ENCODE results near the gene MICU1.
"Not testable (repeated sequence)": the region's sequence is repeated elsewhere in the genome, so short reads cannot be mapped to it uniquely, and the experiment has no call there.

The MICU1 gene

GRCh38 chr10:72646971-72647370 is 21.1 kb upstream of the MICU1 start:
- not testable (repeated sequence) for H3K4me1 Mint-ChIP-seq, H3K36me3 Mint-ChIP-seq, ATAC-seq

GRCh38 chr10:72645263-72645858 is 19.5 kb upstream of the MICU1 start:
- Mint-ChIP-seq H3K36me3 (no peaks in the 10 kb centered on the region), H3K27ac (no peak overlapping the region), H3K9me3 (no peaks in the 10 kb centered on the region), H3K4me3 (no peak overlapping the region), H3K4me1 (no peaks in the 10 kb centered on the region)
- no peak for ATAC-seq
- DNase-seq (ENCODE audit: low spot score in 2 of 2) = no peak

More at GRCh38 chr10:72646971-72647370, 21.1 kb upstream of the MICU1 start:
- not testable (repeated sequence) for H3K27ac Mint-ChIP-seq; H3K4me3 Mint-ChIP-seq; DNase-seq (ENCODE audit: low spot score in 2 of 2); H3K9me3 Mint-ChIP-seq

DNA sequence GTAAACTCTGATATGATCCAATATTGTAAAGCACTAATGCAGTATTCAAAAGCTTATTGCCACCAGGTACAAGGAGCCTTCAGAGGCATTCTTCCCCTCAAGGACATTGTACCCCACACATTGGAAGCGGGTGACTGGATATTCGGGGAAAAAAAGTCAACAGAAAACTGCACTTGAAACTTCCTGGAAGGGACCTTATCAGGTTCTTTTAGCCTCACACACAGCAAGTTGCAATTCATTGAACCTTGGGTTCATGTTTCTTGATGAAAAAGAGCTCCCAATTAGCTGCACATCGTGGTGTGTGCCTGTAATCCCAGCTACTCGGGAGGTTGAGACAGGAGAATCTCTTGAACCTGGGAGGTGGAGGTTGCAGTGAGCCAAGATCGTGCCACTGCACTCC is 16.4 kb upstream of the MICU1 start:
- H3K4me3 Mint-ChIP-seq = no peak overlapping the region
- no peak overlapping the region for H3K27ac Mint-ChIP-seq
- DNase-seq (ENCODE audit: low spot score in 2 of 2) (no peak), ATAC-seq (no peak)
- no peaks in the 10 kb centered on the region for H3K36me3 Mint-ChIP-seq
- peaks cover 4% of the 10 kb centered on the region for H3K4me1 Mint-ChIP-seq
- H3K9me3 Mint-ChIP-seq = no peaks in the 10 kb centered on the region

DNA sequence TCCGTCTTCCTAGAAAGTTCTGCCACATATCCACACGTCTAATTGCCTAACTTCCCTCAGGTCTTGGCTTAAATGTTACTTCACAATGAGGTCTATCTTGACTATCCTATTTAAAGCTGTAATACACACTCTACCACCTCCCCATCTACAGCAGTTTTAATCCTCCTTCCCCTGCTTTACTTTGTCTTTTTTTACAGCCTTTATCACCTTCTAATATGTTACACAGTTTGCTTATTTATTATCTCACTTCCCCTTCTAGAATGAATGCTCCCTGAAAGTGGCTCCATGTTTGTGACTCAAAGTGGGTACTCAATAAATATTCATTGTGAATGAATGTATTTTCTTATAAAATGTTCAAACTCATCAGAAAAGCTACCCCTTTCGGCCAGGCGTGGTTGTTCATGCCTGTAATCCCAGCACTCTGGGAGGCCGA is 13.6 kb upstream of the MICU1 start:
- H3K36me3 Mint-ChIP-seq = no peaks in the 10 kb centered on the region
- no peak overlapping the region for H3K27ac Mint-ChIP-seq
- no peaks in the 10 kb centered on the region for H3K9me3 Mint-ChIP-seq
- H3K4me1 Mint-ChIP-seq = peaks cover 8% of the 10 kb centered on the region
- no peak overlapping the region for H3K4me3 Mint-ChIP-seq
- no peak for DNase-seq (ENCODE audit: low spot score in 2 of 2)
- ATAC-seq = no peak

GRCh38 chr10:72638586-72639440 is 12.9 kb upstream of the MICU1 start:
- DNase-seq (ENCODE audit: low spot score in 2 of 2) (no peak), ATAC-seq (no peak)
- Mint-ChIP-seq H3K9me3 (no peaks in the 10 kb centered on the region), H3K27ac (no peak overlapping the region), H3K4me1 (peaks cover 8% of the 10 kb centered on the region), H3K4me3 (no peak overlapping the region), H3K36me3 (no peaks in the 10 kb centered on the region)

DNA sequence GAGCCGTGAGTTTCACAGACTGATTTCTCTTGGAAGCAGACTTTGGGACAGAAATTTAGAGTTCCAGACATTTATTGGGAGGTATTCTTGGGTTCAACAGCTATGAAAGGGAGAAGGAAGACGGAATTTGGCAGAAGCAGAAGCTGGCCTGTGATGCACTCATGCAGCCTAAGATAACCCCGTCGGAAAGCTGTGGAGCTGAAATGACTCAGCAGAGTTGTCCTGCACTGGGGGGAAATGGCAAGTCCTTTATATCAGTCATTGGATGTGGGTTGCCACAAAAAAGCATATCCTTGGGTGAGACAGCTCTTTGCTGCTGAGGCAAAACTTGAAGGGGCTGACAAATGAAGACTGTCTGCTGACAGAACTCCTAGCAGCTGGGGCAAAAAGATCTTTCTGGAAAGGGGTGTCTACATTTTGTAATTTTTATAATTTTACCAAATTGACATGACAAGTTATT is 11.5 kb upstream of the MICU1 start:
- Mint-ChIP-seq H3K4me1 (peaks cover 8% of the 10 kb centered on the region), H3K36me3 (no peaks in the 10 kb centered on the region), H3K9me3 (no peaks in the 10 kb centered on the region), H3K4me3 (no peak overlapping the region), H3K27ac (no peak overlapping the region)
- ATAC-seq (peak; percentile 99), DNase-seq (ENCODE audit: low spot score in 2 of 2) (peak in 1 of 2 donors; percentile 63)

- H3K4me1 Mint-ChIP-seq = peaks cover 5% of the 10 kb centered on the region
- ATAC-seq (no peak), DNase-seq (ENCODE audit: low spot score in 2 of 2) (no peak)
- no peak overlapping the region for H3K4me3 Mint-ChIP-seq
- no peak overlapping the region for H3K27ac Mint-ChIP-seq
- H3K36me3 Mint-ChIP-seq = peaks cover 6% of the 10 kb centered on the region
- H3K9me3 Mint-ChIP-seq = no peaks in the 10 kb centered on the region
Observed at GRCh38 chr10:72630144-72630543, 4.3 kb upstream of the MICU1 start.

DNA sequence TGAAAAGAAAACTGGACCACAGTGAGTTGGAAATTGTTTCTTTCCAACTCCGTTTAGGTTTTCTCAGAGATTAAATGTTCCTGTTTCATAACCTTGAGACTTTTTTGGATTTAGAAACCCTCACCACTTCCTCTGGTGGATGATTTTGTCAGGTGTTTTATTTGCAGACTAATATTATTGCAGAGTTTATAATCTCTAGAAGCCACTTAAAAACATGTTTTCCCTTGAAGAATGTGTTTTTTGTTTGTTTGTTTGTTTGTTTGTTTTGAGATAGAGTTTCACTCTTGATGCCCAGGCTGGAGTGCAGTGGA is 520 bp upstream of the MICU1 start:
- no peak for ATAC-seq

GRCh38 chr10:72625276-72625607 is 637 bp downstream of the MICU1 start:
- ATAC-seq (no peak), DNase-seq (ENCODE audit: low spot score in 2 of 2) (no peak)
- Mint-ChIP-seq H3K4me1 (peaks cover 20% of the 10 kb centered on the region), H3K36me3 (peaks cover 12% of the 10 kb centered on the region), H3K9me3 (no peaks in the 10 kb centered on the region), H3K27ac (peak overlapping the region; percentile 90), H3K4me3 (peak overlapping the region; percentile 88)

More for the DNA sequence above, 520 bp upstream of the MICU1 start:
- Mint-ChIP-seq H3K36me3 (peaks cover 12% of the 10 kb centered on the region), H3K4me3 (peak overlapping the region; percentile 88), H3K27ac (peak overlapping the region; percentile 90), H3K9me3 (no peaks in the 10 kb centered on the region), H3K4me1 (peaks cover 20% of the 10 kb centered on the region)
- no peak for DNase-seq (ENCODE audit: low spot score in 2 of 2)

- Mint-ChIP-seq H3K9me3 (no peaks in the 10 kb centered on the region), H3K4me1 (peaks cover 20% of the 10 kb centered on the region), H3K27ac (no peak overlapping the region), H3K36me3 (peaks cover 12% of the 10 kb centered on the region), H3K4me3 (no peak overlapping the region)
- DNase-seq (ENCODE audit: low spot score in 2 of 2) = no peak
- ATAC-seq = no peak
Observed at GRCh38 chr10:72622271-72622670, 3.6 kb downstream of the MICU1 start.

GRCh38 chr10:72616716-72617115 is 9.2 kb downstream of the MICU1 start:
- Mint-ChIP-seq H3K27ac (no peak overlapping the region), H3K36me3 (peaks cover 7% of the 10 kb centered on the region), H3K9me3 (peaks cover 7% of the 10 kb centered on the region), H3K4me3 (no peak overlapping the region), H3K4me1 (peaks cover 20% of the 10 kb centered on the region)
- DNase-seq (ENCODE audit: low spot score in 2 of 2) (no peak), ATAC-seq (no peak)

GRCh38 chr10:72615970-72616369 is 9.9 kb downstream of the MICU1 start:
- no peak for ATAC-seq
- Mint-ChIP-seq H3K27ac (no peak overlapping the region), H3K4me1 (peaks cover 20% of the 10 kb centered on the region), H3K9me3 (peaks cover 7% of the 10 kb centered on the region), H3K4me3 (no peak overlapping the region), H3K36me3 (peaks cover 7% of the 10 kb centered on the region)
- DNase-seq (ENCODE audit: low spot score in 2 of 2) = no peak

DNA sequence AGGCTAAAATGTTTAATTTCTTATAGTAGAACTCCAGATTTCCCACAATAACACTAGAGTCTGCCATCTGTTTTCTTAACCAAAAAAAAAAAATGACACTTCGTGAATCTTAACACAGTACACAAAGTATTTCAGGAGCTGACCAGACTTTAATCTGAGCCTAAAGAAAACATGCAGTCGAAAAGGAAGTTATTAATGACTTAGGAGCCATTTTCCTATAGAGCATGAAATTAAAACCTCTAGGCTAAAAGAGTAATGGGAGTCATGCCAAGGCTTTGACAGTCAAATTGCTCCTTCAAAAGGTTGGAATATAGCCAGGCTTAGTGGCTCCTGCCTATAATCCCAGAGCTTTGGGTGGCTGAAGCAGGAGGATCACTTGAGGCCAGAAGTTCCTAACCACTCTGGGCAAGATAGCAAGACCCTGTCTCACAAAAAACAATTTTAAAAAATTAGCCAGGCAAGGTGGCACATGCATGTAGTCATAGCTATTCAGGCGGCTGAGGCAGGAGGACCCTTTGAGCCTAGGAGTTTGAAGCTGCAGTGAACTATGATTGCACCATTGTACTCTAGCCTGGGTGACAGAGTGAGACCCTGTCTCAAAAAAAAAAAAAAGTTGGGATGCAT is 13.6 kb downstream of the MICU1 start:
- no peak for DNase-seq (ENCODE audit: low spot score in 2 of 2)
- Mint-ChIP-seq H3K36me3 (peaks cover 7% of the 10 kb centered on the region), H3K4me1 (peaks cover 20% of the 10 kb centered on the region), H3K27ac (no peak overlapping the region), H3K4me3 (no peak overlapping the region), H3K9me3 (peaks cover 7% of the 10 kb centered on the region)
- ATAC-seq = no peak

DNA sequence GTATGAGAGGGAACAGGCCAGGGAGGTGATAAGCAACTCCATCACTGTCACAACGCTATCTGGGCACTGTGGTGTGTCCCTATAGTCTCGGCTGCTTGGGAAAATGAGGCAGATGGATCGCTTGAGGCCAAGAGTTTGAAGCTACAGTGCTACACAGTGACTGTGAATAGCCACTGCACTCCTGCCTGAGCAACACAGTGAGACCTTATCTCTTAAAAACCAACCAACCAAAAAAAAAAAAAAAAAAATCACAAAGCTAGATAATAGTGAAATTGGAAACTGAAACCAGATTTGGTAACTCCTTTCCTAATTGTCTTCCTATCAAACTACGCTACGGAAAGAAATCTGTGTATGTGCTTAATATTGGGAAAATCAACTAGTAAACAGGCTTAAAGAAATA is 14.1 kb downstream of the MICU1 start:
- no peak for ATAC-seq
- Mint-ChIP-seq H3K27ac (no peak overlapping the region), H3K4me3 (no peak overlapping the region), H3K9me3 (peaks cover 4% of the 10 kb centered on the region), H3K36me3 (peaks cover 7% of the 10 kb centered on the region), H3K4me1 (peaks cover 16% of the 10 kb centered on the region)
- DNase-seq (ENCODE audit: low spot score in 2 of 2) = no peak

DNA sequence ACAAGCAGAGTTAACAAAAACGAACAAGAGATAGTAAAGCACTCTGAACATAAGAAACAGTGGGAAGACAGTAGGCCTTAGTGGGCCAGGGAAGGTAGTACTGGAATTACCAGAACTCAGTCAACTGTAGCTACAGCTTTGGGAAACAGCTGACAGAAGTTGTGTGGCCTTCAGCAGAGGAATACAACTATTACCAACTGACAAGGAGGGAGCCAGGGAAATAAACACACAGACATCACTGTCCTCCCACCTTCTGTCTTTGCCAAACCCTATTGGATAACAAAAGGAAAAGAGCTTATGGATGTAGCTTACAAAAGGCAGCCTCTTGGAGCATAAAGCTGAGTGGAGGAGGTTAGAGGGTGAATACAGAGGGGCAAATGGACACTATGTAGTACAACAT is 15.4 kb downstream of the MICU1 start:
- H3K4me1 Mint-ChIP-seq = peaks cover 6% of the 10 kb centered on the region
- H3K9me3 Mint-ChIP-seq = no peaks in the 10 kb centered on the region
- DNase-seq (ENCODE audit: low spot score in 2 of 2) (no peak), ATAC-seq (no peak)
- no peak overlapping the region for H3K4me3 Mint-ChIP-seq
- no peak overlapping the region for H3K27ac Mint-ChIP-seq
- no peaks in the 10 kb centered on the region for H3K36me3 Mint-ChIP-seq

- no peak overlapping the region for H3K4me3 Mint-ChIP-seq
- DNase-seq (ENCODE audit: low spot score in 2 of 2) = no peak
- peaks cover 6% of the 10 kb centered on the region for H3K4me1 Mint-ChIP-seq
- no peak overlapping the region for H3K27ac Mint-ChIP-seq
- H3K9me3 Mint-ChIP-seq = no peaks in the 10 kb centered on the region
- no peaks in the 10 kb centered on the region for H3K36me3 Mint-ChIP-seq
- ATAC-seq = no peak
Observed at GRCh38 chr10:72605122-72605521, 20.8 kb downstream of the MICU1 start.
